ENCODE data around the gene UCKL1.
A peak's percentile ranks its signal among the peaks of the same experiment; 100 is the strongest.
"Not testable (repeated sequence)": the region's sequence is repeated elsewhere in the genome, so short reads cannot be mapped to it uniquely, and the experiment has no call there.

The UCKL1 gene

DNA sequence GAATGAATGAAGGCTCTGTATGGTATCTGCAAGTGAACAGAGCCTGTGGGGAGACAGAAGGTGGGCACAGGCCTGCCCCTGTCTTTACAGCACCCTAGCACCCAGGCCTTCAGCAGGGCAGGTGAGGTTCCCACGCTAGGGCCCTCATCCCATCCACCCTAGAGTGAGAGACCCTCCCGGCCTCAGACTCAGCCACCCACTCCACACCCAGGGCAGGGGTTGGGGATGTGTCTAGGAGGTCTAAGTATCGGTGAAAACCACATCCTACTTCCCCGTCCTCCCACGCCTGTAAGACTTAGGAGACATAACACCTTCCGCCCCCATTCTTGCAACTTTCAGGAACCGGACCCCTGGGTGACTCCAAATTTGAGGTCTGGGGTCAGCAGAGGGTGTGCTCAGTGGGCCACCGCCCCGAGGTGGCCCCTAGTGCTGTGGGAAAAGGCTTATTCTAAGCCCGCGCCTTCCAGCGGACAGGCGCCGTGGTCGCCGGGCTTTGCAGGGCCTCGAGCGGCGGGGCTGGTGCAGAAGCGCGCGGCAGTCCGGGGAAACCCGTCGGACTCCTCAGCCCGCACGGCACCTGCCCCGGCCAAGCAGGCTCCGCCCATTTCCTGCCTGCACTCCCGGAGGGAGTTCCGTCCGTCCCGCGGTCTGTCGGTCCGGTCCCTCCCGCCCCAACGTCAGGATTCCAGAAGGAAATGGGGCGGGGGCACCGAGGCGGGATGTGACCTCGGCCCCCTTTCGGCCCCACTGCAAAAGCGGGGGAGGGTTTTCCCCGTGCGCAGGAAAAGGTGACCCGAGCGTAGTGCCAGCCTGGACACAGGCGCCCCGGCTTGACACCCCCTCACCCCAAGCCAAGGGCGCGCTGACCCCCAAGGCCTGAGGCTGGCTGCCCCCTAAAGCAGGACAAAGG, 22.4 kb upstream of the UCKL1 start:
- Mint-ChIP-seq H3K27me3 (no peaks in the 10 kb centered on the region), H3K27ac (ENCODE audit: low read depth) (peak overlapping the region; percentile 81), H3K9me3 (no peaks in the 10 kb centered on the region), H3K4me3 (peak overlapping the region; percentile 94), H3K36me3 (ENCODE audit: insufficient read depth) (peaks cover 53% of the 10 kb centered on the region), H3K4me1 (peaks cover 69% of the 10 kb centered on the region)
- DNase-seq (ENCODE audit: low spot score in 2 of 2) = peak in 1 of 2 donors; percentile 37
- peak; percentile 11 for ATAC-seq (replicated peaks; ENCODE audit: extremely low read depth, poor library complexity, severe bottlenecking)

- Mint-ChIP-seq H3K4me3 (peak overlapping the region; percentile 94), H3K27ac (ENCODE audit: low read depth) (peak overlapping the region; percentile 81), H3K27me3 (no peaks in the 10 kb centered on the region), H3K36me3 (ENCODE audit: insufficient read depth) (peaks cover 47% of the 10 kb centered on the region), H3K9me3 (no peaks in the 10 kb centered on the region), H3K4me1 (peaks cover 66% of the 10 kb centered on the region)
- DNase-seq (ENCODE audit: low spot score in 2 of 2) (peak in 1 of 2 donors; percentile 28), ATAC-seq (replicated peaks; ENCODE audit: extremely low read depth, poor library complexity, severe bottlenecking) (peak; percentile 34)
These were observed 21.6 kb upstream of the UCKL1 start for GRCh38 chr20:63977739-63978276.

GRCh38 chr20:63976980-63977738, 20.9 kb upstream of the UCKL1 start:
- Mint-ChIP-seq H3K4me1 (peaks cover 60% of the 10 kb centered on the region), H3K27ac (ENCODE audit: low read depth) (peak overlapping the region; percentile 81), H3K36me3 (ENCODE audit: insufficient read depth) (peaks cover 41% of the 10 kb centered on the region), H3K9me3 (no peaks in the 10 kb centered on the region), H3K4me3 (peak overlapping the region; percentile 94), H3K27me3 (no peaks in the 10 kb centered on the region)
- ATAC-seq (replicated peaks; ENCODE audit: extremely low read depth, poor library complexity, severe bottlenecking) (no peak), DNase-seq (ENCODE audit: low spot score in 2 of 2) (no peak)

- H3K36me3 Mint-ChIP-seq (ENCODE audit: insufficient read depth) = peaks cover 38% of the 10 kb centered on the region
- not testable (repeated sequence) for H3K27me3 Mint-ChIP-seq; DNase-seq (ENCODE audit: low spot score in 2 of 2); ATAC-seq (replicated peaks; ENCODE audit: extremely low read depth, poor library complexity, severe bottlenecking); H3K9me3 Mint-ChIP-seq
- peak overlapping the region; percentile 17 for H3K4me3 Mint-ChIP-seq
- H3K27ac Mint-ChIP-seq (ENCODE audit: low read depth) = peak overlapping the region; percentile 78
- peaks cover 53% of the 10 kb centered on the region for H3K4me1 Mint-ChIP-seq
These were observed 20.3 kb upstream of the UCKL1 start for GRCh38 chr20:63976511-63976910.

DNA sequence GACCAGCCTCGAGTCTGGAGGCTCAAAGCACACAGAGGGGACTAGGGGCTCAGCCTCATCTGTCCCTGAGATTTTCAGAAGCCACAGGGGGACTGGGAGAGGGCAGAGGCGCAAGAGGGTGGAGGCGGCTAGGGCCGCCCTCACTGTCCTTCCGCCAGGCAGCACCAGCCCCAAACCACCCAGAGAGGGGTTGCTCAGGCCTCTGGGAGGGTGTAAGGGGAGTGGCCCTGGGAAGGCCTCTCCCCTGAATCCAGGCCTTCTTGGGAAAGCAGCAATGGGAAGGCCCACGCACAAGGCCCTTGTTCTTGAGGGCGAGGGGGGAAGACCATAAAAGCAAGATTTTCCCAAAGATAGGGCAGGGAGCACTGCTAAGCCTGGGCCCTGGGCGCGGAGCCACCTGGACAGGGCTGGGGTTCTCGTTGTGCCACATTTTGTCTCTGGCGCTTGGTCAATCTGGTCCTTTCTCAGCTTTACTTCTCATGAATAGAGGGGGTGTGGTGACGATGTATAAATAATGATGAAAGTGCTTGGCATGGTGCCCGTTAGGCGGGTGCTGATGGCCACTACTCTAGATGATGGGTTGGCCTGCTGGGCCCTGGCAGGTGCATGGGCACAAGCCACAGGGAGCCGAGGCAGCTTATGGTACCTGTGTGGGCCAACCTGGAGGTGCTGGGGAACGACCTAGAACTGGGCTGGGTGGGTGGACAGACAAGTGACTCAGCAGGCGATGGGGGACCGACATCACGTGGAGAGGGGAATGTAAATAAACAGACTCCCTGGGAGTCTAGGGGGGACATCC, 18.4 kb upstream of the UCKL1 start:
- Mint-ChIP-seq H3K27me3 (no peaks in the 10 kb centered on the region), H3K4me3 (no peak overlapping the region), H3K4me1 (peaks cover 37% of the 10 kb centered on the region), H3K27ac (ENCODE audit: low read depth) (peak overlapping the region; percentile 82), H3K36me3 (ENCODE audit: insufficient read depth) (peaks cover 28% of the 10 kb centered on the region), H3K9me3 (no peaks in the 10 kb centered on the region)
- DNase-seq (ENCODE audit: low spot score in 2 of 2) (no peak), ATAC-seq (replicated peaks; ENCODE audit: extremely low read depth, poor library complexity, severe bottlenecking) (no peak)

DNA sequence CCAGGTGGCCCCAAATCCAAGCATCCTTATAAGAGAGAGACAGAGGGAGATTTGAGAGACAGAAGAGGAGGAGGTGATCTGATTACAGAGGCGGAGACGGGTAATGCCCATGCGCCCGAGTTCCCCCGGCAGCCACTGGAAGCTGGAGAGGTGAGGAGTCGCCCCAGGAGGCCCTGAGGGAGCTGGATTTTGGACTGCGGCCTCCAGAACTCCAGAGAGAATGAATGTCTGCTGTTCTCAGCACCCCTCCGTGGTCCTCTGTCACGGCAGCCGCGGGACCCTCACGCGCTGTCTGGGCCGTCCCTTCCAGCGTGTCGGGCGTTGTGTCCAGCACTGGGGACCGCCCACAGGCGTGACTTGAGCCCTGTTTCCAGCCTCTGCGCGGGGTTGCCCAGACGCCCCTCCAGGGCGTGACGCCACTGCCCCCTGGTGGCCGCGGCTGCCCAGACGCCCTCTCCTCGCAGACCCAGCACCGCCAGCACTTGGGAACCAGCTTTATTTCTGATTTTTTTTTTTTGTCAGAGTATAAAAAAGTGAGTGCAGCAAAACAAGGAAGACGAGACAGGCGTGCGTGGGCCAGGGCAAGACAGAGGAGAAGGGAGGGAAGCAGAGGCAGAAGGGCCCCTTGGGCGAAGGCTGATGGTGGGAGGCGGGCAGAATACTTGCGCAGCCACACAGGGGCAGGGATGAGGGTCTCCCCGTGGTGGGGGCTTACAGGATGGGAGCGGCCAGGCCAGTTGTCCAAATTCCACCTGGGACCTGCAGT, 17.6 kb upstream of the UCKL1 start:
- Mint-ChIP-seq H3K4me3 (no peak overlapping the region), H3K27ac (ENCODE audit: low read depth) (peak overlapping the region; percentile 82), H3K27me3 (no peaks in the 10 kb centered on the region), H3K9me3 (no peaks in the 10 kb centered on the region), H3K36me3 (ENCODE audit: insufficient read depth) (peaks cover 29% of the 10 kb centered on the region), H3K4me1 (peaks cover 38% of the 10 kb centered on the region)
- peak; percentile 33 for ATAC-seq (replicated peaks; ENCODE audit: extremely low read depth, poor library complexity, severe bottlenecking)
- peak; percentile 61 to 74 for DNase-seq (ENCODE audit: low spot score in 2 of 2)

GRCh38 chr20:63973160-63973479, 16.9 kb upstream of the UCKL1 start:
- Mint-ChIP-seq H3K36me3 (ENCODE audit: insufficient read depth) (peaks cover 30% of the 10 kb centered on the region), H3K9me3 (no peaks in the 10 kb centered on the region), H3K27me3 (no peaks in the 10 kb centered on the region), H3K4me3 (no peak overlapping the region), H3K4me1 (peaks cover 40% of the 10 kb centered on the region), H3K27ac (ENCODE audit: low read depth) (no peak overlapping the region)
- DNase-seq (ENCODE audit: low spot score in 2 of 2) (no peak), ATAC-seq (replicated peaks; ENCODE audit: extremely low read depth, poor library complexity, severe bottlenecking) (no peak)

DNA sequence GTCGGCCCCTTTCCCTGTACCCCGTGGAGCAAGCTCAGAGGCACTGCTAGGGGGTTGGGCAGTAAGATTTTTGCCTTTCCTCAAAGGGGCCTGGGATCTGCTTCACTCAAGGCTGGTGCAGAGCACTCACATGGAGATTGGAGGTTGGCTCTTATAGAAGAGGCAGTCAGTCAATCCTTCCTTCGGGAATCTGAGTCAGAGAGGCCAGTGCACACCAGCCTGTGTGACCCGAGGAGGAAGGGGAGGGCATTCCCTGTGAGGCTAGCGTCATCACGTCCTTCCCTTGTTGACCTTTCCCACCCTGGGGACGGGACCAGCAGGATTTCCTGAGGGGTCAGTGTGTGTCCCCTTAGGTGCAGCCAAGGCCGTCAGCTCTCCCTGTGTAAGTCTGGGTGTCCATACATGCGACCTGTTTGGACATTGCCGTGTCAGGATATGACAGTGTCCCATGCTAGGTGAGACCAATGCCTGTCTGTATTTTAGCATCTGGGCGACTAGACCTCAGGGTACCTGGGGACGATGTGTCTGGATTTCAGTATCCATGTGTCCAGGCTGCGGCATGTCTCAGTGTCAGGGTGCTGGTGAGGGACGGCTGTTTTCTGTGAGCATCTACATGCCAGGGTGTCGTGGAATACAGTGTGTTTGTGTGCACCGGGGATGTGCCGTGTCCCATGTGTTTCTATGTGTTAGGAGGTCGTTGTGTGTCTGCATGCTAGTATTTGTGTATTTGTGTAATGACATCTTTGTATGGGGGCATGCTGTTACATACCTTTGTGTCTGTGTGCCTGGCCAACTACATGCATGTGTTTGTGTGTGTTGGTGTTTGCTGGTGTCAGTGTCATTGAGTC, 16.3 kb upstream of the UCKL1 start:
- ATAC-seq (replicated peaks; ENCODE audit: extremely low read depth, poor library complexity, severe bottlenecking) (no peak), DNase-seq (ENCODE audit: low spot score in 2 of 2) (no peak)
- H3K9me3 Mint-ChIP-seq = no peaks in the 10 kb centered on the region
- H3K36me3 Mint-ChIP-seq (ENCODE audit: insufficient read depth) = peaks cover 26% of the 10 kb centered on the region
- no peak overlapping the region for H3K4me3 Mint-ChIP-seq
- no peaks in the 10 kb centered on the region for H3K27me3 Mint-ChIP-seq
- H3K4me1 Mint-ChIP-seq = peaks cover 34% of the 10 kb centered on the region
- H3K27ac Mint-ChIP-seq (ENCODE audit: low read depth) = no peak overlapping the region

- not testable (repeated sequence) for H3K27ac Mint-ChIP-seq (ENCODE audit: low read depth); H3K27me3 Mint-ChIP-seq; DNase-seq (ENCODE audit: low spot score in 2 of 2); ATAC-seq (replicated peaks; ENCODE audit: extremely low read depth, poor library complexity, severe bottlenecking); H3K9me3 Mint-ChIP-seq
- peaks cover 25% of the 10 kb centered on the region for H3K36me3 Mint-ChIP-seq (ENCODE audit: insufficient read depth)
- peak overlapping the region; percentile 76 for H3K4me3 Mint-ChIP-seq
- peaks cover 29% of the 10 kb centered on the region for H3K4me1 Mint-ChIP-seq
These were observed 15.7 kb upstream of the UCKL1 start for GRCh38 chr20:63971960-63972311.

DNA sequence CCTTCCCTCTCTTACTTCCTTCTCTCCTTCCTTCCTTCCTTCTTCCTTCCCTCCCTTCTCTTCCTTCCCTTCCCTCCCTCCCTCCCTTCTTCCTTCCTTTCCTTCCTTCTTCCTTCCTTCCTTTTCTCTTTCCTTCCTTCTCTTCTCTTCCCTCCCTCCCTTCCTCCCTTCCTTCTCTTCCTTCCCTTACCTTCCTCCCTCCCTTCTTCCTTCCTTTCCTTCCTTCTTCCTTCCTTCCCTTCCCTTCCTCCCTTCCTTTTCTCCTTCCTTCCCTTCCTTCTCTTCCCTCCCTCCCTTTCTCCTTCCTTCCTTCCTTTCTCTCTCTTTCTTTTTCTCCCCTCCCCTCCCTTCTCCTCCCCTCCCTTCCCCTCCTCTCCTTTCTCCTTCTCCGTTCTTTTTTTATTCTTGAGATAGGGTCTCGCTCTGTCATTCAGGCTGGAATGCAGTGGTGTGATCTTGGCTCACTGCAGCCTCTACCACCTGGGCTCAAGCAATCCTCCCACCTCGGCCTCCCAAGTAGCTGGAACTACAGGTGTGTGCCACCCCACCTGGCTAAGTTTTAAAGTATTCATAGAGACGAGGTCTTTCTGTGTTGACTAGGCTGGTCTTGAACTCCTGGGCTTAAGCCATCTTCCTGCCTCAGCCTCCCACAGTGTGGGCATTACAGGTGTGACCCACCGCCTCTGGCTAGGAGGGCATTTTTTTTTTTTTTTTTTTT, 14.7 kb upstream of the UCKL1 start:
- Mint-ChIP-seq H3K27me3 (no peaks in the 10 kb centered on the region), H3K27ac (ENCODE audit: low read depth) (peak overlapping the region; percentile 80), H3K9me3 (no peaks in the 10 kb centered on the region), H3K4me1 (peaks cover 18% of the 10 kb centered on the region), H3K36me3 (ENCODE audit: insufficient read depth) (peaks cover 18% of the 10 kb centered on the region), H3K4me3 (peak overlapping the region; percentile 76)
- ATAC-seq (replicated peaks; ENCODE audit: extremely low read depth, poor library complexity, severe bottlenecking) = no peak
- DNase-seq (ENCODE audit: low spot score in 2 of 2) = no peak

Data from central memory CD8-positive, alpha-beta T cell (primary cell).